Esophagus muscularis mucosa (tissue), 3 donors: Measurements from ENCODE around the gene GSTCD.
"Not testable (repeated sequence)": the region's sequence is repeated elsewhere in the genome, so short reads cannot be mapped to it uniquely, and the experiment has no call there.

Experiments used
- CTCF ChIP-seq, 3 experiments: fragments of 200-600 bp in 2 of 3; fragments of 450-650 bp in 1 of 3; sonication (generic) in 2 of 3; IDR thresholded peaks; one replicate each; pipeline ENCODE4 v1.5.1; 2017 to 2019; ENCODE audit warnings: antibody characterized with exemption in 3 of 3, mild to moderate bottlenecking in 2 of 3, moderate library complexity in 1 of 3
- POLR2AphosphoS5 ChIP-seq, 2 donors: sonication (generic); formaldehyde crosslinking; IDR thresholded peaks; one replicate each; pipeline ENCODE4 v1.6.1; 2017; ENCODE audit warnings: antibody characterized with exemption in 2 of 2

DNA sequence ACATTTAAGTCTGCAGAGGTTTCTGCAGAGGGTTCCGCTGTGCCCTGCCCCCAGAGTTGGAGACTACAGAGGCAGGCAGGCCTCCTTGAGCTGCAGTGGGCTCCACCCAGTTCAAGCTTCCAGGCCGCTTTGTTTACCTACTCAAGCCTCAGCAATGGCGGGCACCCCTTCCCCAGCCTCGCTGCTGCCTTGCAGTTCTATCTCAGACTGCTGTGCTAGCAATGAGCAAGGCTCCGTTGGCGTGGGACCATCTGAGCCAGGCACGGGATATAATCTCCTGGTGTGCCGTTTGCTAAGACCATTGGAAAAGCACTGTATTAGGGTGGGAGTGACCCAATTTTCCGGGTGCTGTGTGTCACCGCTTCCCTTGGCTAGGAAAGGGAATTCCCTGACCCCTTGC lies 26.6 kb downstream of the GSTCD start:
- TF ChIP-seq POLR2AphosphoS5, CTCF (IDR thresholded peaks at IDR 0.05): not testable (repeated sequence)
